Loucy (cell line): Measurements from ENCODE around the gene SSNA1.

Experiments
- H2AFZ ChIP-seq: fragments of 200-600 bp; sonication (generic); 2 replicates; pipeline ENCODE4 v1.6.0; 2016; ENCODE audit warnings: antibody characterized with exemption, mild to moderate bottlenecking, low read length, moderate library complexity
- H3F3A ChIP-seq: fragments of 200-600 bp; 2 replicates; pipeline ENCODE4 v1.6.0; 2016; ENCODE audit warnings: antibody characterized with exemption, low read depth, mild to moderate bottlenecking
- H3K27me3 ChIP-seq: fragments of 200-600 bp; sonication (generic); 2 replicates; pipeline ENCODE4 v1.6.1; 2014; ENCODE audit warnings: low read length, mild to moderate bottlenecking; ENCODE audit not compliant: insufficient read depth, poor library complexity, severe bottlenecking
- H3K36me3 ChIP-seq: fragments of 200-600 bp; sonication (generic); 2 replicates; pipeline ENCODE4 v1.6.1; 2016; ENCODE audit warnings: low read length; ENCODE audit not compliant: insufficient read depth
- H3K4me1 ChIP-seq: fragments of 200-600 bp; sonication (generic); 2 replicates; pipeline ENCODE4 v1.5.1; 2014; ENCODE audit warnings: low read length, mild to moderate bottlenecking; ENCODE audit not compliant: insufficient read depth, poor library complexity, severe bottlenecking
- H3K4me2 ChIP-seq: fragments of 200-600 bp; sonication (generic); 2 replicates; pipeline ENCODE4 v1.6.0; 2014; ENCODE audit warnings: antibody characterized with exemption, low read length, low read depth, mild to moderate bottlenecking; ENCODE audit not compliant: poor library complexity, severe bottlenecking
- H3K4me3 ChIP-seq: fragments of 200-600 bp; sonication (generic); 2 replicates; pipeline ENCODE4 v1.5.1; 2014; ENCODE audit warnings: low read length, mild to moderate bottlenecking, mixed read lengths; ENCODE audit not compliant: poor library complexity, severe bottlenecking
- H3K79me2 ChIP-seq: fragments of 200-600 bp; sonication (generic); 2 replicates; pipeline ENCODE4 v1.6.1; 2014; ENCODE audit warnings: low read length; ENCODE audit not compliant: insufficient read depth
- H3K9ac ChIP-seq: fragments of 200-600 bp; sonication (generic); 2 replicates; pipeline ENCODE4 v1.6.0; 2014; ENCODE audit warnings: mild to moderate bottlenecking, low read depth, low read length, moderate library complexity; ENCODE audit not compliant: poor library complexity, severe bottlenecking
- H3K9me2 ChIP-seq: fragments of 200-600 bp; sonication (generic); replicated peaks from 2 replicates; pipeline ENCODE4 v1.6.1; 2016; ENCODE audit warnings: low read depth, low read length, mixed read lengths
- H3K9me3 ChIP-seq: fragments of 200-600 bp; sonication (generic); 2 replicates; pipeline ENCODE4 v1.6.1; 2014; ENCODE audit warnings: mild to moderate bottlenecking, antibody characterized with exemption, low read length, low read depth; ENCODE audit not compliant: insufficient read depth
- H4K20me1 ChIP-seq: fragments of 200-600 bp; sonication (generic); 2 replicates; pipeline ENCODE4 v1.6.0; 2014; ENCODE audit warnings: antibody characterized with exemption, low read length, mild to moderate bottlenecking; ENCODE audit not compliant: insufficient read depth, poor library complexity, severe bottlenecking
- CTCF ChIP-seq: fragments of 200-600 bp; sonication (generic); conservative IDR thresholded peaks from 2 replicates; pipeline ENCODE4 v1.5.1; 2014; ENCODE audit warnings: mild to moderate bottlenecking, antibody characterized with exemption, low read length
- EZH2phosphoT487 ChIP-seq: fragments of 200-600 bp; IDR thresholded peaks from 2 replicates; pipeline ENCODE4 v1.6.1; 2018; ENCODE audit warnings: antibody characterized with exemption, mild to moderate bottlenecking, moderate library complexity, borderline replicate concordance

The SSNA1 gene

DNA sequence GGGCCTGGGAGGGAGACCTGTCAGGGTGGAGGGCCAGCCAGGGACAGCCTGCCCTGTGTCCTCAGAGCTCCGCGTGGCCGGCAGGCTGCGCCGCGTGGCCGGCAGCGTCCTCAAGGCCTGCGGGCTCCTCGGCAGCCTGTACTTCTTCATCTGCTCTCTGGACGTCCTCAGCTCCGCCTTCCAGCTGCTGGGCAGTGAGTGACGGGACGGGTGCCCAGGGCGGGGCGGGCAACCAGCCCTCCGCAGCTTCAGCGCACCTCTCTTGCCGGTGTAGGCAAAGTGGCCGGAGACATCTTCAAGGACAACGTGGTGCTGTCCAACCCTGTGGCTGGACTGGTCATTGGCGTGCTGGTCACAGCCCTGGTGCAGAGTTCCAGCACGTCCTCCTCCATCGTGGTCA lies 44.0 kb downstream of the SSNA1 start:
- Histone ChIP-seq H3K9me3 (no peaks in the 10 kb centered on the region), H3K36me3 (no peaks in the 10 kb centered on the region), H3K9me2 (no peaks in the 10 kb centered on the region), H3K4me2 (no peak overlapping the region), H4K20me1 (no peaks in the 10 kb centered on the region), H3K4me1 (peaks cover 10% of the 10 kb centered on the region), H3F3A (no peaks in the 10 kb centered on the region), H3K9ac (no peak overlapping the region), H2AFZ (no peak overlapping the region), H3K79me2 (peaks cover 2% of the 10 kb centered on the region; the same call in 1 of the 2 replicates), H3K4me3 (no peak overlapping the region), H3K27me3 (no peaks in the 10 kb centered on the region)
- TF ChIP-seq CTCF (no peak), EZH2phosphoT487 (no peak)

GRCh38 chr9:137233143-137233980 lies 44.9 kb downstream of the SSNA1 start:
- no peaks in the 10 kb centered on the region for H3K9me3 ChIP-seq
- H4K20me1 ChIP-seq: no peaks in the 10 kb centered on the region
- H3K4me3 ChIP-seq: no peak overlapping the region
- TF ChIP-seq EZH2phosphoT487: no peak
- TF ChIP-seq CTCF: no peak
- H3K27me3 ChIP-seq: no peaks in the 10 kb centered on the region
- H3K79me2 ChIP-seq: peaks cover 9% of the 10 kb centered on the region; the same call in 1 of the 2 replicates
- H3F3A ChIP-seq: no peaks in the 10 kb centered on the region
- H3K9ac ChIP-seq: no peak overlapping the region
- H2AFZ ChIP-seq: no peak overlapping the region
- H3K9me2 ChIP-seq: no peaks in the 10 kb centered on the region
- H3K4me2 ChIP-seq: no peak overlapping the region
- H3K36me3 ChIP-seq: no peaks in the 10 kb centered on the region
- peaks cover 18% of the 10 kb centered on the region for H3K4me1 ChIP-seq

GRCh38 chr9:137234055-137234697 lies 45.7 kb downstream of the SSNA1 start:
- Histone ChIP-seq H3K4me2 (no peak overlapping the region), H2AFZ (no peak overlapping the region), H3K79me2 (peaks cover 18% of the 10 kb centered on the region; the same call in 1 of the 2 replicates), H3K4me3 (no peak overlapping the region), H4K20me1 (no peaks in the 10 kb centered on the region), H3K9ac (no peak overlapping the region), H3K27me3 (no peaks in the 10 kb centered on the region), H3K9me2 (no peaks in the 10 kb centered on the region), H3K4me1 (peaks cover 25% of the 10 kb centered on the region), H3K36me3 (no peaks in the 10 kb centered on the region), H3F3A (no peaks in the 10 kb centered on the region), H3K9me3 (no peaks in the 10 kb centered on the region)
- no peak for TF ChIP-seq EZH2phosphoT487
- TF ChIP-seq CTCF: no peak
